RWPE1 (cell line): ENCODE results near the gene C9orf85.

Experiments used
- CTCF ChIA-PET: fragments of 350-600 bp; sonication (Branson Sonifier 250); formaldehyde crosslinking; extraction: SDS; loops from one replicate; lab custom pipeline; 2021; lab: Yijun Ruan, JAX
- POLR2A ChIA-PET: fragments of 400-600 bp; formaldehyde crosslinking; extraction: SDS; loops from one replicate; lab custom pipeline; 2020; ENCODE audit warnings: antibody characterized with exemption; ENCODE audit not compliant: low non-redundant PET; lab: Yijun Ruan, JAX
- DNase-seq: peaks from one replicate; pipeline ENCODE4 v3.0.0; 2012; ENCODE audit warnings: low spot score
- H3K27ac ChIP-seq: fragments of 450-650 bp; 2 replicates; pipeline ENCODE4 v1.5.1; 2017
- CTCF ChIP-seq: fragments of 450-650 bp; conservative IDR thresholded peaks from 2 replicates; pipeline ENCODE4 v1.5.1; 2017; ENCODE audit warnings: low read depth, mild to moderate bottlenecking

Gene C9orf85

GRCh38 chr9:71879644-71880174 lies 31.7 kb upstream of the C9orf85 start:
- POLR2A ChIA-PET, result no interaction called here
- CTCF ChIA-PET, result no interaction called here

GRCh38 chr9:71884005-71884404 lies 27.4 kb upstream of the C9orf85 start:
- DNase-seq, result no peak
- ChIA-PET POLR2A (no interaction called here), CTCF (interaction anchor here (0.8 kb wide), 1 partner anchor 77 kb away, joined by 5 read pairs; no protein-coding TSS in a partner anchor)
- TF ChIP-seq CTCF, result no peak
- H3K27ac ChIP-seq, result no peak overlapping the region

More at GRCh38 chr9:71879644-71880174, 31.7 kb upstream of the C9orf85 start:
- TF ChIP-seq CTCF, result no peak
- no peak for DNase-seq
- no peak overlapping the region for H3K27ac ChIP-seq

- no peak for TF ChIP-seq CTCF
- no peak overlapping the region for H3K27ac ChIP-seq
- ChIA-PET POLR2A (no interaction called here), CTCF (no interaction called here)
- DNase-seq, result no peak
These were observed 26.0 kb upstream of the C9orf85 start for GRCh38 chr9:71885467-71885866.

- no peak overlapping the region for H3K27ac ChIP-seq
- TF ChIP-seq CTCF, result no peak
- DNase-seq, result no peak
- ChIA-PET CTCF (interaction anchor here (0.7 to 0.9 kb wide), 2 partner anchors 53 to 153 kb away, joined by 4 to 6 read pairs; no protein-coding TSS in a partner anchor), POLR2A (no interaction called here)
These were observed 25.4 kb upstream of the C9orf85 start for GRCh38 chr9:71886015-71886414.

GRCh38 chr9:71886541-71886940 lies 24.9 kb upstream of the C9orf85 start:
- ChIA-PET POLR2A (no interaction called here), CTCF (interaction anchor here (0.7 to 0.9 kb wide), 2 partner anchors 52 to 152 kb away, joined by 4 to 6 read pairs; no protein-coding TSS in a partner anchor)
- DNase-seq, result no peak
- H3K27ac ChIP-seq, result no peak overlapping the region
- TF ChIP-seq CTCF, result no peak

GRCh38 chr9:71887362-71887761 lies 24.1 kb upstream of the C9orf85 start:
- DNase-seq, result no peak
- POLR2A ChIA-PET, result no interaction called here
- no peak overlapping the region for H3K27ac ChIP-seq
- CTCF ChIA-PET, result no interaction called here
- TF ChIP-seq CTCF, result no peak
